WERI-Rb-1 (cell line): ENCODE data around the gene LTBP1.

Experiments used
- DNase-seq: peaks from one replicate; pipeline ENCODE4 v3.0.0-alpha.2; 2020
- H3K27ac ChIP-seq: fragments of 250-450 bp; sonication (Bioruptor Pico); 2 replicates; pipeline ENCODE4 v1.5.1; 2020; ENCODE audit warnings: mild to moderate bottlenecking, moderate library complexity
- H3K27me3 ChIP-seq: fragments of 250-450 bp; sonication (Bioruptor Pico); 2 replicates; pipeline ENCODE4 v1.5.1; 2021; ENCODE audit warnings: mild to moderate bottlenecking, low read depth, moderate library complexity; ENCODE audit not compliant: insufficient read depth, severe bottlenecking
- H3K36me3 ChIP-seq: fragments of 250-450 bp; sonication (Bioruptor Pico); 2 replicates; pipeline ENCODE4 v1.5.1; 2020; ENCODE audit warnings: mild to moderate bottlenecking, moderate library complexity
- H3K4me3 ChIP-seq: 2 replicates; pipeline ENCODE4 v1.5.1; 2011; ENCODE audit warnings: low read depth, mild to moderate bottlenecking, control low read depth, low read length
- H3K9me3 ChIP-seq: fragments of 250-450 bp; sonication (Bioruptor Pico); 2 replicates; pipeline ENCODE4 v1.5.1; 2021; ENCODE audit warnings: mild to moderate bottlenecking, moderate library complexity; ENCODE audit not compliant: severe bottlenecking
- TF ChIP-seq, protein P1 (sequence below): IDR thresholded peaks from 2 replicates; pipeline ENCODE4 v1.5.1; 2011; ENCODE audit warnings: low read depth, mild to moderate bottlenecking, control low read depth, inconsistent platforms, low read length

Gene LTBP1

DNA sequence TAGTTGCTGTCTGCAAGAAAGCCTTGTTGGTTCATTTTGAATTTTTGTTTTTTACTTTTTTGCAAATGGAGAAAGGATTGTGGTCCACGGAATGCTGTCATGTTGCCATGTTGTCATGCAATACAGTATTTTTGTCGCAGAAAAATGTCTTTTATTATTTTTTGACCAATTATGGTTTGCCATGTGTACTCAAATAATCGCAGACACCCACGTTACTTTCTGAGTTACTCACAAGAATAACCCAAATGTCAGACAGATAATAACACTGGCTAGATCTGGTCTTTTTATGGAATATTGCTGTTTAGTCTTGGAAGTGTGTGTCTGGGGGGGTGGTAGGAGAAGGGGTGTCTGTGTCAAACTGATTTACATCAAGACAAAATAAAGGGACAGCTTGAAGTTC, 188.9 kb downstream of the LTBP1 start:
- DNase-seq = no peak
- no peak overlapping the region for H3K27ac ChIP-seq

DNA sequence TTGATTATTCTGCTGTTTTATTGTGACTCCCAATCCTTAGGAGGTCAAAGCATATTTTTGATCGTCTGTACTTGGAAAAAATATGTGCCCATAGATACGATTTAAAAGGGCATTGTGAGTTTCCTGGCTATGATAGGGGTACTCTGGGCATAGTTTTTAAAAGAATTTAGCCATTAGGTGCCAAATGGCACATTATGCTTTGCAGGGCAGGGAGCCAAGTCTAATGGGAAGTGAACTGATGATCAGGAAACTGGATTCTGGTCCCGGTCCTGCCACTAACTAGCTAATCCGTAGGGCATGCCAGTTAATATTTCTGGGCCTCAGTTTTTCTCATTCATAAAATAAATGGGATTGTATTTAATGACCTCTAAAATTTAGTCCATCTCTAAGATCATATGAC, 189.3 kb downstream of the LTBP1 start:
- no peak for DNase-seq
- TF ChIP-seq, protein P1, sequence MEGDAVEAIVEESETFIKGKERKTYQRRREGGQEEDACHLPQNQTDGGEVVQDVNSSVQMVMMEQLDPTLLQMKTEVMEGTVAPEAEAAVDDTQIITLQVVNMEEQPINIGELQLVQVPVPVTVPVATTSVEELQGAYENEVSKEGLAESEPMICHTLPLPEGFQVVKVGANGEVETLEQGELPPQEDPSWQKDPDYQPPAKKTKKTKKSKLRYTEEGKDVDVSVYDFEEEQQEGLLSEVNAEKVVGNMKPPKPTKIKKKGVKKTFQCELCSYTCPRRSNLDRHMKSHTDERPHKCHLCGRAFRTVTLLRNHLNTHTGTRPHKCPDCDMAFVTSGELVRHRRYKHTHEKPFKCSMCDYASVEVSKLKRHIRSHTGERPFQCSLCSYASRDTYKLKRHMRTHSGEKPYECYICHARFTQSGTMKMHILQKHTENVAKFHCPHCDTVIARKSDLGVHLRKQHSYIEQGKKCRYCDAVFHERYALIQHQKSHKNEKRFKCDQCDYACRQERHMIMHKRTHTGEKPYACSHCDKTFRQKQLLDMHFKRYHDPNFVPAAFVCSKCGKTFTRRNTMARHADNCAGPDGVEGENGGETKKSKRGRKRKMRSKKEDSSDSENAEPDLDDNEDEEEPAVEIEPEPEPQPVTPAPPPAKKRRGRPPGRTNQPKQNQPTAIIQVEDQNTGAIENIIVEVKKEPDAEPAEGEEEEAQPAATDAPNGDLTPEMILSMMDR = no peak
- H3K27ac ChIP-seq = no peak overlapping the region
- no peaks in the 10 kb centered on the region for H3K9me3 ChIP-seq
- H3K4me3 ChIP-seq = no peak overlapping the region
- H3K27me3 ChIP-seq = no peaks in the 10 kb centered on the region
- H3K36me3 ChIP-seq = no peaks in the 10 kb centered on the region

More for the DNA sequence above, 188.9 kb downstream of the LTBP1 start:
- TF ChIP-seq, protein P1 = no peak
- Histone ChIP-seq H3K9me3 (no peaks in the 10 kb centered on the region), H3K36me3 (no peaks in the 10 kb centered on the region), H3K4me3 (no peak overlapping the region), H3K27me3 (no peaks in the 10 kb centered on the region)

DNA sequence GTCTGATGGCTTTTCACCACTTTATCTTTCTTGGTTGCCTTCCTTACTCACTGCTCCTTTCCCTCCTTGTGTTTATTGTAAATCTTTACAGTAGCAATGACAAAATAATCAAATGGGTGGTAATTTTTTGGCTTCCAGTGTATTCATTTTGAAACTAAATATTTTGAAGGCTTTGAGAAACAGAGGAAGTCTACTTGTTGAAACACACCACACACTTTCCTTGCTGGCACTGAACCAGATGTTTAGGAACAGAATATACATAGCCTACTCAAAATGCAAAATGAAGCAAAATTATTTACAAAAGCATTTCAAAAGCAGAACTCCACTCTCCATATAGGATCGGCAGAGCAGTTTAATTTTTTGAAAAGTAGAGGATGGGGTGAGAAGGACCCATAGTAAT, 189.8 kb downstream of the LTBP1 start:
- Histone ChIP-seq H3K4me3 (no peak overlapping the region), H3K9me3 (no peaks in the 10 kb centered on the region), H3K27me3 (no peaks in the 10 kb centered on the region), H3K36me3 (no peaks in the 10 kb centered on the region), H3K27ac (no peak overlapping the region)
- no peak for DNase-seq
- TF ChIP-seq, protein P1 = no peak

DNA sequence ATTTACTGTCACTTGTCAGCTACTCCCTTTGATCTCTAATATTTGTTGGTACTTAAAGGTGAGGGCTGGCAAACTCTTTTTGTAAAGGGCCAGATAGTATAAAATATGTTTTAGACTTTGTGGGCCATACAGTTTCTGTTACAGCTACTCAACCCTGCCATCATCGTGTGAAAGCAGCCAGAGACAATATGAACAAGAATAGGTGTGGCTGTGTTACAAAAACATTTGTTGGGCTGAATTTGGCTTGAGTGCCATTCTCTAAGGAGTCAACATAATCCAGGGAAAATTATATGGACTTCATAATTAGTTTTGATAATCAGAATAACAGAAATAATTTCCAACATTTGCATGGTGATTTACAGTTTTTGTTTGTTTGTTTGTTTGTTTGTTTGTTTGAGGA, 190.6 kb downstream of the LTBP1 start:
- H3K36me3 ChIP-seq = no peaks in the 10 kb centered on the region
- DNase-seq = no peak
- TF ChIP-seq, protein P1 = no peak
- no peaks in the 10 kb centered on the region for H3K9me3 ChIP-seq
- H3K4me3 ChIP-seq = no peak overlapping the region
- H3K27me3 ChIP-seq = no peaks in the 10 kb centered on the region
- H3K27ac ChIP-seq = no peak overlapping the region

DNA sequence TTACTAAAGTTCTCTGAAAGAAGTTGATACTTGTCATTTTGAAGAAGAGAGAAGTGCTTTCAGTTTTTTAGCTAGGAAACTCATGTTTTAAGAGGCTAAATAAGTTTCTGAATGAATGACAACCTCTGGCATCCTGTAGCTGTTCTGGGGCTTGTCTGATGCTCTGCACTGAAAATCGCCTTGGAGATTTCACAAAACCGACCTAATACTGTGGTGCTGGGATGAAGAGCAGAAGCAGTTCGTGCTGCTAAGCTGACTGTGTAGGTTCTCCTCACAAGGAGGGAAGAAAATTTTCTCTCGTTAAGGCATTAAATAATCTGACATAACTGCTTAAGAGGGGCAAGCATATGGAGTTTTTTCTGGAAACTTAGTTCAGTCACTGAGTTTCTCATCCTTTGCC, 193.2 kb downstream of the LTBP1 start:
- no peak overlapping the region for H3K4me3 ChIP-seq
- no peaks in the 10 kb centered on the region for H3K27me3 ChIP-seq
- DNase-seq = no peak
- H3K9me3 ChIP-seq = no peaks in the 10 kb centered on the region
- TF ChIP-seq, protein P1 = no peak
- H3K27ac ChIP-seq = no peak overlapping the region
- H3K36me3 ChIP-seq = no peaks in the 10 kb centered on the region

DNA sequence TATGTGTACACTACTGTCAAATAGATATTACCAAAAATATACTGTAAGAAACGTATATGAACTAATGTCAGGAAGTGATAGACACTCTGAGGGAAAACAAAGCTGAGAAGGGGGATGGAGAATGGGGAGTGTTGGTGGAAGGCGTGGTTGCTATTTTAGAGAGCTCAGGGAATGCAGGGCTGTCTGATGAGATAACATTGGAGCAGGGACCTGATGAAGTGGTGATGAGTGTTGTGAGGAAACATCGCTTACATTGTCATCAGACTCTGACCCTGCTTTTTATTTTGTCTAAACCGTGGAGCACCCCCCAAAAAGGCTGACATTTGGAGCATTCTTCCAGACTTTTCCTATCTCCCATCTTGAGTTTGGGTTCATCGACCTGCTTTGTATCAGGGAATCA, 194.7 kb downstream of the LTBP1 start:
- H3K9me3 ChIP-seq = no peaks in the 10 kb centered on the region
- no peak overlapping the region for H3K4me3 ChIP-seq
- no peaks in the 10 kb centered on the region for H3K27me3 ChIP-seq
- TF ChIP-seq, protein P1 = no peak
- H3K27ac ChIP-seq = no peak overlapping the region
- no peaks in the 10 kb centered on the region for H3K36me3 ChIP-seq
- no peak for DNase-seq
